Hypothalamus (tissue), 51 donors: ENCODE data around the gene TNFRSF1B.

ENCODE experiments used
- DNase-seq, 51 donors: peaks; one replicate each; lab custom pipeline; 2025; lab: John Stamatoyannopoulos, UW

The TNFRSF1B gene

GRCh38 chr1:12166834-12167492 lies at the start of gene TNFRSF1B:
TNFRSF1B (plus strand) TSS chr1:12166991; CDS start chr1:12167092, 101 bp downstream.
- peak in 11 of 51 donors; percentile 9 to 45 (median 24) for DNase-seq

DNA sequence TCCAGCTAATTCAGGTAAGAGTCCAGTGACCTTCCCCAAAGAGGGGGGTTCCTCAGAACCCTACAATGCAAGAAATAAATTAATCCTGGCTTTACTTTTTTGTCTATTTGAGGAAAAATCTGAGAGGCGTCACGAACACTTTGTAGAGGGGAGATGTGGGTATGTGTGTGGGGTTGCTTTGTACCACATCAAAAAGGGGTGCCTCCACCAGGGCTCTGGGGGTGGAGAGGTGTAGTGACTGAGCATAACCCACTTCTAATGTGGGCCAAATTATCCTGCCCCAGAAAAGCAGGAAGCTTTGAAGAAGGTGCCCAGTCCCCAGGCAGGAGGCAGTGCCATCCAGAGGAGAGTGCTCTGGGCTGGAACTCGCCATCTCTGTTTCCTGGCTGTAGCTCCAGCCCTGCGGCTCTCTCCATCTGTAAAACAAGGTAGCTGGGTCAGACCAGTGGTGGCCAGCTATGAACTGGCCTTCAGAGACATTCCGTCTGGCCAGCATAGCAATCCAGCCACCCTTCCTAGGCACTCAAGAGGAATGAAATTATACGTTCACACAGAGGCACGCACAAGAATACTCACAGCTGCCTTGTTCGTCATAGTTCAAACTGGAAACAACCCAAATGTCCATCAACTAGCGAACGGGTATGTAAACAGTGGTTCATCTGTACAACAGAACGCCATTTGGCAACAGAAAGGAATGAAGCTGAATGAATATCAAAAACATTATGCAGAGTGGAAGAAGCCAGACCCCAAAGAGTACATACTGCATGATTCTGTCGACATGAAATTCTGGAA lies 45.4 kb upstream of the TNFRSF1B start:
- no peak for DNase-seq

DNA sequence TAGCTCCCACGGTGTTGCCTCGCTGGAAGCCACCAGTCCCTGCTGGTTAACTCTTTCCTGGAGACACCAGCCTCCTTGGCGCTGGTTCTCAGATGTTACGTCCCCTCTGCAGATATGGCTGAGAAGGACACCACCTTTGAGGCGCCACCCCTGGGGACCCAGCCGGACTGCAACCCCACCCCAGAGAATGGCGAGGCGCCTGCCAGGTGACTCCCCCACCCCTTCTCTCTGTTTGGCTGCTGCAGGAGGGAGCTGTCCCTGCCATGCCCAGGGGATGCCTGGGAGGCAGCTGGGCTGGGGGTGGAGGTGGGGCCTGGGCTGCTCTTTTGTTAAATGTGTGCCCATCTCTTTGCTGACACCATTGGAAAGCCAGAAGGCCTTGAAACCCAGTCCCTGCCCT lies 43.6 kb upstream of the TNFRSF1B start:
- DNase-seq = no peak

DNA sequence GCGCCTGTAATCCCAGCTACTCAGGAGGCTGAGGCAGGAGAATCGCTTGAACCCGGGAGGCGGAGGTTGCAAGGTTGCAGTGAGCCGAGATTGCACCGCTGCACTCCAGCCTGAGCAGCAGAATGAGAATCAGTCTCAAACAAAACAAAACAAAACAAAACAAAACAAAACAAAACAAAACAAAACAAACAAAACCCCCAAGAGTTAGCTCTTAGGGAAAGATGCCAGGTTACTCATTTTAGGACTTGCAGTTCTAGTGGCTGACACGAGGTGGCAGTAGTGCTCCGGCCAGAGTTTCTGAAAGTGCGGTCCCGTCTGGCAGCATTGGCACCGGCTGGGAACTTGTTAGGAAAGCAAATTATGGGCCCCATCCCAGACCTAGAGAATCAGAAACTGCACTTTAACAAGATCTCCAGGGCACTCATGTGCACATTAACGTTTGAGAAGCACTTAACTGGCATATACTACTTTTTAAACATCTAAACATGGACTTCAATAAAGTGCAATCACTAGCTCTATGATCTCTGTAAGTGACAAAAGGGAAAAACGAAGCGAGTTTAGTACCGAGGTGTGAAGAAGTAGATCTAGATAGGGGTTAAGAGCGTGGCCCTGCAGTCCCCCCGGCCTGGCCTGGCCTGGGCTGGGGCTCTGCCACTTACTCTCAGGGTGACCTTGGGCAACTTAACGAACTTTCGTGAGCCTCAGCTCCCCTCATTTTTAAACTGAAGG lies 41.9 kb upstream of the TNFRSF1B start:
- DNase-seq = peak in 44 of 51 donors; percentile 13 to 75 (median 51)

- DNase-seq = no peak
Observed at GRCh38 chr1:12125422-12126355, 41.1 kb upstream of the TNFRSF1B start.

- DNase-seq = no peak
Observed at GRCh38 chr1:12126781-12127180, 40.0 kb upstream of the TNFRSF1B start.

GRCh38 chr1:12127206-12127810 lies 39.5 kb upstream of the TNFRSF1B start:
- no peak for DNase-seq

DNA sequence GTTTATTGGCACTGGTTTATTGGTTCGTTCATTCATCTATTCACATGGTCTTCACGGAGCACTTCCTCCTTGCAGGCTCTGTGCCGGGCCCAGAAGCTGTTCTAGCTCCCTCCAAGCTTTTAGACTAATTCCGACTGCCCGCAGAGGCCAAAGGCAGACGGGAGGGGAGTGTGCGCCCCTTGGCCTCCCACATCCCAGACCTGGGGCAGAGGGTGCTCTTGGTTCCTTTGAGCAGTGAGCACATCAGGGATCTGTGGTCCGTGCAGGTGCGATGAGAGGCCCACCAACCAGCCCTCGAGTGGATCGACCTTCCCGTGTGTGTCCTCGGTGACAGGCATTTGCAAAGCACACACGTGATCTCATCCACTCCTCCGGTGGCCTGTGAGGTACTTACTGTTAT lies 38.7 kb upstream of the TNFRSF1B start:
- DNase-seq = no peak

GRCh38 chr1:12129624-12130023 lies 37.2 kb upstream of the TNFRSF1B start:
- no peak for DNase-seq

GRCh38 chr1:12130466-12131130 lies 36.2 kb upstream of the TNFRSF1B start:
- DNase-seq = no peak

DNA sequence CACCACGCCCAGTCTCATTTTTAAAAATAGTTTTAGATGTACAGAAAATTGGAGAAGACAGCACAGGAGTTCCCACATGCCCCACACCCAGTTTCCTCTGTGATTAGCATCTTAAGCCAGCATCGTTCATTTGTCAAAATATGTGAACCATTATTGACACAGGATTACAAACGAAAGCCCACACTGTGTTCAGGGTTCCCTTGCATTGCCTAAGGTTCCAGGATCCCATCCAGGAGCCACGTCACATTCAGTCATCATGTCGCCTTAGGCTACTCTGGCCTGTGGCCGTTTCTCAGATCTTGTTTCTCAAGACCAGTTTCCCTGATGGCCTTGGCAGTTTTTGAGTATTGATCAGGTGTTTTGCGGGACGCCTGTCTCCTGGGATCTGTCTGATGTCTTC lies 34.7 kb upstream of the TNFRSF1B start:
- DNase-seq = no peak

GRCh38 chr1:12134716-12135115 lies 32.1 kb upstream of the TNFRSF1B start:
- no peak for DNase-seq

DNA sequence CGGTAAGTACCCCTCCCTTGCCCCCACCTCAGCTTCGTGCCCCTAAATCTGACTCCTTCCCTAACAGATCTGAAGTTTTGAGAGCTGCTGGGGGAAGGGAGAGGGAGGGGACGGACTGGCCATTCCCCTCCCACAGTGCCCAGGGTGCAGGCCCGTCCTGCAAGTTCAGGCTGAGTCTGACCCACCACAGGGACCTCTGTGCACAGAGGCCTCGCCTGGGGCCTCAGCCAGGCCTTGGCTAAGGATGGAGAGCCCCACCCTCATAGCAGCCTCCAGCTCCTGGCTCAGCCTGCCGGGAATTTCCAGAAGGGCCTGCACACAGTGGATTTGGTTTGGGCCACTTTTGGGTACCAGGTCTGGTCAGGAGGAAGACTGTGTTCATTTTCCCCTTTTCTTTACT lies 31.2 kb upstream of the TNFRSF1B start:
- peak in 1 of 51 donors; percentile 17 for DNase-seq

- DNase-seq = no peak
Observed at GRCh38 chr1:12136916-12137610, 29.7 kb upstream of the TNFRSF1B start.

DNA sequence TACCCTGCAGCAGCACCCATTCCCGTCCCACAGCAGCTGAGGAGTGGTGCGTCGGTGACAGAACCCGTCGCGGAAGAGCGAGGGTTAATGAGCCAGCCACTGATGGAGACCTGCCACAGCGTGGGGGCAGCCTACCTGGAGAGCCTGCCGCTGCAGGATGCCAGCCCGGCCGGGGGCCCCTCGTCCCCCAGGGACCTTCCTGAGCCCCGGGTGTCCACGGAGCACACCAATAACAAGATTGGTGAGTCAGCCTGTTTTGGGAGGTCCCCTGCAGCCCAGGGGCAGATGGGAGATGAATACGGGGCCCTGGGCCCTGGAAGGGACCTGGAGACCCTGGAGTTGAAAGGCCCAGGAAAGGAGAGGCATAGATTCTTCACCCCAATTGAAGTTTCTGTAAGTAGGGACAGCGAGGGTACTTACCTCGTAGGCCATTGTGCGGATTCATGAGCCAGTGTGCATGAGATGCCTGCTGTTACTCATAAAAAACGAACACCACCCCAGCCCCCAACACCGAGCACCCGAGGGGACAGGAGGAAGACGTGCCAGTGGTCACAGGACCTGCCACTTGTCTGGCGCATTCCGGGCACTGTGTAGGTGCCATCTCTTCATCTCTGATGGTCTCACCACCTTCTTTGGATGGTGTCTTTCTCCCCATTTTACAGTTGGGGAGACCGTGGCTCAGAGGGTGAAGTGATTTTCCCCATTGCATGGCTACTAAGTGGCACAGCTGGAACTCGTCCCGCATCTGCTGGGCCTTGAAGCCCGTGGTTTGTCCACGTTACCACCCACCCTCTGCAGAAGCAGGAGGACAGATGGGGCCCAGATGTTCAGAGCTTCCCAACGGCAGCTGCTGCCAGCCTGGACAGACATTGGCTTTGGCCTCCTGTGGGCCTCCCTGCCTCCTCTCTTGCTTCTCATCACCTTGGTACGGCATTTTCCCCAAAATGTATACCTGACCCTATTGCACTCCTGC lies 28.3 kb upstream of the TNFRSF1B start:
- no peak for DNase-seq

GRCh38 chr1:12140016-12140415 lies 26.8 kb upstream of the TNFRSF1B start:
- no peak for DNase-seq

DNA sequence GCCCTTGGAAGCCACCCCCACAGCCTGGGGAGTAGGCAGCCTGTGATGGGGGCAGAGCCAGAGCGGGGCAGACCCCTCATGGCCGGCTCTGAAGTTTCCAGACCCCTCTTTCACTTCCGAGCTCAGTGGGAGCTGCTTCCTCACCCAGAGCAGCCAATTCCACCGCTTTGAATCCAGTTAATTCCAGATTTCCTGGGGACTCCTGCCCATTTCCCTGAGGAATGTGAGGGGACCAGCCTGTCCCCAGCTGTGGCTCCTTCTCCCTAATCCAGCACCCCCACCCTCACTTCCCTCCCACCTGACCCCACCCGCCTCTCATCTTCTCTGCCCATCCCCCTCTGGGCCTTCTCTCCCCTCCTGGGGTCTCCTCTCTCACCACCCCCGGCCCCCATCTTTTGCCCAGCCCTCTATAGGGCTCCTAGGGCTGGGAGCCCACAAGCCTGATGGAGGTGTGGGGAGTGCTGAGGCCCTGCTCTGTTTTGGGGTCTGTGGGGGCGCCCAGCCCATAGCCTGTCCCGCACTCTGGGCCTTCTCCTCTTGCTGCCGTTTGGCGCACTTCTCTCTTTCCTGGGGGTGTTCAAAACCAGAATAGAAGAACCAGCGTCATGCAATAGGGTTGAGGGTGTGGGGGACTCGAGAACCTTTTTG lies 26.2 kb upstream of the TNFRSF1B start:
- no peak for DNase-seq
